HepG2 (cell line): ENCODE data around the gene S100A4. TPM values are rescaled to one million over a fixed set of nuclear protein-coding genes. Genes with fewer than 3 reads are reported as not detected.

Experiments used
- BCL6 ChIP-seq: IDR thresholded peaks from 2 replicates; pipeline ENCODE4 v1.6.1; 2016; ENCODE audit warnings: missing genetic modification reagents, missing compliant biosample characterization
- NFYC ChIP-seq: IDR thresholded peaks from 2 replicates; pipeline ENCODE4 v1.6.1; 2016; ENCODE audit warnings: missing genetic modification reagents, missing compliant biosample characterization
- RXRA ChIP-seq: sonication (generic); formaldehyde crosslinking; IDR thresholded peaks from 2 replicates; pipeline ENCODE4 v1.5.1; 2020; ENCODE audit warnings: missing genetic modification reagents
- SOX13 ChIP-seq, 3 experiments: fragments of 450-650 bp in 1 of 3; sonication (generic) in 1 of 3; formaldehyde crosslinking in 1 of 3; IDR thresholded peaks in 2 of 3; conservative IDR thresholded peaks in 1 of 3; 2 replicates each; pipeline versions ENCODE4 v1.5.0 to v1.6.1; 2016 to 2020; ENCODE audit warnings: antibody characterized with exemption in 1 of 3, mild to moderate bottlenecking in 1 of 3, missing compliant biosample characterization in 1 of 3, missing genetic modification reagents in 1 of 3, moderate library complexity in 1 of 3
- TBX2 ChIP-seq: sonication (generic); formaldehyde crosslinking; IDR thresholded peaks from 2 replicates; pipeline ENCODE4 v1.5.0; 2020; ENCODE audit warnings: missing genetic modification reagents, mild to moderate bottlenecking, borderline replicate concordance
- ZBTB20 ChIP-seq: sonication (generic); formaldehyde crosslinking; IDR thresholded peaks from 2 replicates; pipeline ENCODE4 v1.8.1; 2023; ENCODE audit warnings: missing genetic modification reagents, low read depth, mild to moderate bottlenecking, borderline replicate concordance
- ZBTB3 ChIP-seq: sonication (generic); formaldehyde crosslinking; IDR thresholded peaks from 2 replicates; pipeline ENCODE4 v1.4.0; 2020; ENCODE audit warnings: low read depth, mild to moderate bottlenecking, moderate library complexity, missing genetic modification reagents, borderline replicate concordance
- ZNF124 ChIP-seq: sonication (generic); formaldehyde crosslinking; IDR thresholded peaks from 2 replicates; pipeline ENCODE4 v1.4.0; 2020; ENCODE audit warnings: missing genetic modification reagents
- ZNF260 ChIP-seq: sonication (generic); formaldehyde crosslinking; IDR thresholded peaks from 2 replicates; pipeline ENCODE4 v1.4.0; 2020; ENCODE audit warnings: missing genetic modification reagents, low read depth, mild to moderate bottlenecking, borderline replicate concordance
- ZNF510 ChIP-seq: sonication (generic); formaldehyde crosslinking; IDR thresholded peaks from 2 replicates; pipeline ENCODE4 v1.4.0; 2020; ENCODE audit warnings: low read depth, mild to moderate bottlenecking, missing genetic modification reagents
- ZNF792 ChIP-seq: IDR thresholded peaks from 2 replicates; pipeline ENCODE4 v1.6.1; 2016
- polyA plus RNA-seq, 8 experiments: library from polyadenylated mRNA; depleted of rRNA in 3 of 8; stranded (reverse) in 7 of 8; unstranded in 1 of 8; fragments of >200 nt; fragmentation: Illumina TruSeq in 4 of 8; extraction: Trizol in 4 of 8; gene quantifications; 2 replicates each; pipeline versions ENCODE4 v1.2.1 to v1.2.3, GENCODE V29; 2011 to 2016; ENCODE audit warnings: low read depth in 4 of 8, missing spikeins in 1 of 8, mixed read lengths in 1 of 8; ENCODE audit not compliant: insufficient read depth in 1 of 8
- total RNA-seq, 5 experiments: library from RNA; depleted of rRNA; stranded (reverse); fragments of >200 nt; fragmentation: Illumina TruSeq; extraction: Trizol; gene quantifications; 2 replicates each; pipeline ENCODE4 v1.2.3, GENCODE V29; 2016; ENCODE audit warnings: low read depth in 1 of 5
- TF ChIP-seq, protein P1 (sequence below): sonication (generic); formaldehyde crosslinking; IDR thresholded peaks from 2 replicates; pipeline ENCODE4 v1.4.0; 2020; ENCODE audit warnings: low read depth, missing genetic modification reagents
- TF ChIP-seq, protein P2 (sequence below): sonication (generic); formaldehyde crosslinking; IDR thresholded peaks from 2 replicates; pipeline ENCODE4 v1.4.0; 2020; ENCODE audit warnings: missing genetic modification reagents, borderline replicate concordance
- TF ChIP-seq, protein P3 (sequence below): IDR thresholded peaks from 2 replicates; pipeline ENCODE4 v1.6.1; 2016
- TF ChIP-seq, protein P4 (sequence below): IDR thresholded peaks from 2 replicates; pipeline ENCODE4 v1.6.1; 2016; ENCODE audit warnings: low read depth, borderline replicate concordance
- TF ChIP-seq, protein P5 (sequence below): IDR thresholded peaks from 2 replicates; pipeline ENCODE4 v1.6.1; 2016; ENCODE audit warnings: mild to moderate bottlenecking, missing biosample characterization, missing genetic modification reagents

Gene S100A4
- total and polyA plus RNA-seq, 2 of the 13 experiments (the other 11 are each of a cell fraction or from before 2014, with no cell fraction given), result 12.9 to 20.2 TPM

DNA sequence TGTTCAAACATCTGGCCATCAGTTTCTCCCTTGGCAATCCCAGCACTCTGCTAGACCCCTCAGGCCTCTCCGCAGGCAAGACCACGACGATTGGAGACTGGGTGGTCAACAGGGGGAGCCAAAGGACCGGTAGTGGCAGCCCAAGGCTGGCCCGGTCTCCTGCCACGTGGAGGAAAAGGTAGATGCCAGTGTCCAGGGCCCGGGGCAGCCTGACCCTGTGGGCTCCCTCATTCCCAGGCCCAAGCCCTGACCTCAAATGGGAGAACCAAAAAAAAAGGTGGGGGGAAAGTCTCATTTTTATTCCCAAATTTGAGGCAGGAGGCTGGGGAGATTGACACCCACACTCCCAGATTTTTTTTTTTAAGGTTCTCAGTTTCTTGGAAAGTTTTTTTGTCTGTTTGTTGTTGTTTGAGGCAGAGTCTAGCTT lies 34.6 kb downstream of the S100A4 start (continued):
- TF ChIP-seq, protein P1, sequence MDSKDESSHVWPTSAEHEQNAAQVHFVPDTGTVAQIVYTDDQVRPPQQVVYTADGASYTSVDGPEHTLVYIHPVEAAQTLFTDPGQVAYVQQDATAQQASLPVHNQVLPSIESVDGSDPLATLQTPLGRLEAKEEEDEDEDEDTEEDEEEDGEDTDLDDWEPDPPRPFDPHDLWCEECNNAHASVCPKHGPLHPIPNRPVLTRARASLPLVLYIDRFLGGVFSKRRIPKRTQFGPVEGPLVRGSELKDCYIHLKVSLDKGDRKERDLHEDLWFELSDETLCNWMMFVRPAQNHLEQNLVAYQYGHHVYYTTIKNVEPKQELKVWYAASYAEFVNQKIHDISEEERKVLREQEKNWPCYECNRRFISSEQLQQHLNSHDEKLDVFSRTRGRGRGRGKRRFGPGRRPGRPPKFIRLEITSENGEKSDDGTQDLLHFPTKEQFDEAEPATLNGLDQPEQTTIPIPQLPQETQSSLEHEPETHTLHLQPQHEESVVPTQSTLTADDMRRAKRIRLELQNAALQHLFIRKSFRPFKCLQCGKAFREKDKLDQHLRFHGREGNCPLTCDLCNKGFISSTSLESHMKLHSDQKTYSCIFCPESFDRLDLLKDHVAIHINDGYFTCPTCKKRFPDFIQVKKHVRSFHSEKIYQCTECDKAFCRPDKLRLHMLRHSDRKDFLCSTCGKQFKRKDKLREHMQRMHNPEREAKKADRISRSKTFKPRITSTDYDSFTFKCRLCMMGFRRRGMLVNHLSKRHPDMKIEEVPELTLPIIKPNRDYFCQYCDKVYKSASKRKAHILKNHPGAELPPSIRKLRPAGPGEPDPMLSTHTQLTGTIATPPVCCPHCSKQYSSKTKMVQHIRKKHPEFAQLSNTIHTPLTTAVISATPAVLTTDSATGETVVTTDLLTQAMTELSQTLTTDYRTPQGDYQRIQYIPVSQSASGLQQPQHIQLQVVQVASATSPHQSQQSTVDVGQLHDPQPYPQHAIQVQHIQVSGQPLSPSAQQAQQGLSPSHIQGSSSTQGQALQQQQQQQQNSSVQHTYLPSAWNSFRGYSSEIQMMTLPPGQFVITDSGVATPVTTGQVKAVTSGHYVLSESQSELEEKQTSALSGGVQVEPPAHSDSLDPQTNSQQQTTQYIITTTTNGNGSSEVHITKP, result 0 out of 2 replicates have a peak, but pooled peaks have one; percentile 39
- TF ChIP-seq ZNF792 (peak; percentile 65; the same call in 1 of the 2 replicates), ZNF260 (CRISPR knock-in tag) (no peak), ZNF510 (CRISPR knock-in tag) (no peak), ZBTB20 (peak; percentile 40; the same call in 1 of the 2 replicates), TBX2 (CRISPR knock-in tag) (peak; percentile 41; the same call in 1 of the 2 replicates), SOX13 (IDR thresholded peaks at IDR 0.05) (no peak), SOX13 (CRISPR knock-in tag; conservative IDR thresholded peaks at IDR 0.05 in 1 of 2, IDR thresholded peaks at IDR 0.05 in 1 of 2) (peak in 1 of 2 experiments; percentile 37; a peak in 1 of 4 replicates), BCL6 (CRISPR knock-in tag) (0 out of 2 replicates have a peak, but pooled peaks have one; percentile 7), NFYC (CRISPR knock-in tag) (0 out of 2 replicates have a peak, but pooled peaks have one; percentile 18), RXRA (CRISPR knock-in tag) (0 out of 2 replicates have a peak, but pooled peaks have one; percentile 15), ZBTB3 (CRISPR knock-in tag) (no peak), ZNF124 (CRISPR knock-in tag) (0 out of 2 replicates have a peak, but pooled peaks have one; percentile 28)
- TF ChIP-seq, protein P2, sequence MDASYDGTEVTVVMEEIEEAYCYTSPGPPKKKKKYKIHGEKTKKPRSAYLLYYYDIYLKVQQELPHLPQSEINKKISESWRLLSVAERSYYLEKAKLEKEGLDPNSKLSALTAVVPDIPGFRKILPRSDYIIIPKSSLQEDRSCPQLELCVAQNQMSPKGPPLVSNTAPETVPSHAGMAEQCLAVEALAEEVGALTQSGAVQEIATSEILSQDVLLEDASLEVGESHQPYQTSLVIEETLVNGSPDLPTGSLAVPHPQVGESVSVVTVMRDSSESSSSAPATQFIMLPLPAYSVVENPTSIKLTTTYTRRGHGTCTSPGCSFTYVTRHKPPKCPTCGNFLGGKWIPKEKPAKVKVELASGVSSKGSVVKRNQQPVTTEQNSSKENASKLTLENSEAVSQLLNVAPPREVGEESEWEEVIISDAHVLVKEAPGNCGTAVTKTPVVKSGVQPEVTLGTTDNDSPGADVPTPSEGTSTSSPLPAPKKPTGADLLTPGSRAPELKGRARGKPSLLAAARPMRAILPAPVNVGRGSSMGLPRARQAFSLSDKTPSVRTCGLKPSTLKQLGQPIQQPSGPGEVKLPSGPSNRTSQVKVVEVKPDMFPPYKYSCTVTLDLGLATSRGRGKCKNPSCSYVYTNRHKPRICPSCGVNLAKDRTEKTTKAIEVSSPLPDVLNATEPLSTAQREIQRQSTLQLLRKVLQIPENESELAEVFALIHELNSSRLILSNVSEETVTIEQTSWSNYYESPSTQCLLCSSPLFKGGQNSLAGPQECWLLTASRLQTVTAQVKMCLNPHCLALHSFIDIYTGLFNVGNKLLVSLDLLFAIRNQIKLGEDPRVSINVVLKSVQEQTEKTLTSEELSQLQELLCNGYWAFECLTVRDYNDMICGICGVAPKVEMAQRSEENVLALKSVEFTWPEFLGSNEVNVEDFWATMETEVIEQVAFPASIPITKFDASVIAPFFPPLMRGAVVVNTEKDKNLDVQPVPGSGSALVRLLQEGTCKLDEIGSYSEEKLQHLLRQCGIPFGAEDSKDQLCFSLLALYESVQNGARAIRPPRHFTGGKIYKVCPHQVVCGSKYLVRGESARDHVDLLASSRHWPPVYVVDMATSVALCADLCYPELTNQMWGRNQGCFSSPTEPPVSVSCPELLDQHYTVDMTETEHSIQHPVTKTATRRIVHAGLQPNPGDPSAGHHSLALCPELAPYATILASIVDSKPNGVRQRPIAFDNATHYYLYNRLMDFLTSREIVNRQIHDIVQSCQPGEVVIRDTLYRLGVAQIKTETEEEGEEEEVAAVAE, result peak; percentile 49; the same call in 1 of the 2 replicates
- TF ChIP-seq, protein P3, sequence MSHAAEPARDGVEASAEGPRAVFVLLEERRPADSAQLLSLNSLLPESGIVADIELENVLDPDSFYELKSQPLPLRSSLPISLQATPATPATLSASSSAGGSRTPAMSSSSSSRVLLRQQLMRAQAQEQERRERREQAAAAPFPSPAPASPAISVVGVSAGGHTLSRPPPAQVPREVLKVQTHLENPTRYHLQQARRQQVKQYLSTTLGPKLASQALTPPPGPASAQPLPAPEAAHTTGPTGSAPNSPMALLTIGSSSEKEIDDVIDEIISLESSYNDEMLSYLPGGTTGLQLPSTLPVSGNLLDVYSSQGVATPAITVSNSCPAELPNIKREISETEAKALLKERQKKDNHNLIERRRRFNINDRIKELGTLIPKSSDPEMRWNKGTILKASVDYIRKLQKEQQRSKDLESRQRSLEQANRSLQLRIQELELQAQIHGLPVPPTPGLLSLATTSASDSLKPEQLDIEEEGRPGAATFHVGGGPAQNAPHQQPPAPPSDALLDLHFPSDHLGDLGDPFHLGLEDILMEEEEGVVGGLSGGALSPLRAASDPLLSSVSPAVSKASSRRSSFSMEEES (CRISPR knock-in tag), result peak; percentile 64; the same call in 1 of the 2 replicates
- TF ChIP-seq, protein P4, sequence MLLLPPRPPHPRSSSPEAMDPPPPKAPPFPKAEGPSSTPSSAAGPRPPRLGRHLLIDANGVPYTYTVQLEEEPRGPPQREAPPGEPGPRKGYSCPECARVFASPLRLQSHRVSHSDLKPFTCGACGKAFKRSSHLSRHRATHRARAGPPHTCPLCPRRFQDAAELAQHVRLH, result peak; percentile 86; the same call in 1 of the 2 replicates
- TF ChIP-seq, protein P5, sequence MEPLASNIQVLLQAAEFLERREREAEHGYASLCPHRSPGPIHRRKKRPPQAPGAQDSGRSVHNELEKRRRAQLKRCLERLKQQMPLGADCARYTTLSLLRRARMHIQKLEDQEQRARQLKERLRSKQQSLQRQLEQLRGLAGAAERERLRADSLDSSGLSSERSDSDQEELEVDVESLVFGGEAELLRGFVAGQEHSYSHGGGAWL, result peak; percentile 75; the same call in 1 of the 2 replicates
